ENCODE measurements around the gene KAZN. TPM values are rescaled to one million over a fixed set of nuclear protein-coding genes. Genes with fewer than 3 reads are reported as not detected.

The KAZN gene
- total RNA-seq, 1 donor from 2014 or later: 21.2 TPM

DNA sequence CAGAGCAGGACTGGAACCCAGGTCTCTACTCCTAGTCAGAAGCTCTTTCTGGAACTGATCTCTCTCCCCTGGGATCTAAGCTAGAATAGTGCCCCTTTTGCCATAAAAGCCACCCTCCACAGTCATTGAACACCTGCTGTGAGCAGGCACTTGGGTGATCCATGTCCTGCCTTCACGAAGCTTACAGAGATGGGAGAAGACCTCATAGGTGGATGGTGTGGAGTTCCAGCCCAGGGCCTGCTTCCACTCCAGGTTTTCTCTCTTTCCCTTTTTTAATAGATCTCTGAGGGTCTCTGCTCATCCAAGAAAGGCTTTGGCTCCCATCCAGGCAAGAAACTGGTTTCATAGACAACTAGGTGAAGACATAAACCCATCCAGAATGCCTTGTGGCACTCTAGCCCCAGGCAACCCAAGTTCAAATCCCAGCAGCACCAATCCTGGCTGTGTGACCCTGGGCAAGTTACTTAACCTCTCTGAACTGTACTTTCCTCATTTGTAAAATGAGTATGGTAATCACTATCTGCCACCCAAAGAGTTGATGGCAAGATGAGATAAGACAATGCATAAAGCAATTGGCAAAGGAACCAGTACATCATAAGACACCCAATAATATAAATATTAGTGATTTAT lies 508.7 kb downstream of the KAZN start:
- DNase-seq (no peak), ATAC-seq (no peak)
- no peaks in the 10 kb centered on the region for H3K36me3 ChIP-seq
- H3K27ac ChIP-seq: no peak overlapping the region
- intact Hi-C loops (cut with DNase I): no loop called here
- H3K27me3 ChIP-seq (ENCODE audit: low read depth): no peaks in the 10 kb centered on the region
- TF ChIP-seq, protein P1, sequence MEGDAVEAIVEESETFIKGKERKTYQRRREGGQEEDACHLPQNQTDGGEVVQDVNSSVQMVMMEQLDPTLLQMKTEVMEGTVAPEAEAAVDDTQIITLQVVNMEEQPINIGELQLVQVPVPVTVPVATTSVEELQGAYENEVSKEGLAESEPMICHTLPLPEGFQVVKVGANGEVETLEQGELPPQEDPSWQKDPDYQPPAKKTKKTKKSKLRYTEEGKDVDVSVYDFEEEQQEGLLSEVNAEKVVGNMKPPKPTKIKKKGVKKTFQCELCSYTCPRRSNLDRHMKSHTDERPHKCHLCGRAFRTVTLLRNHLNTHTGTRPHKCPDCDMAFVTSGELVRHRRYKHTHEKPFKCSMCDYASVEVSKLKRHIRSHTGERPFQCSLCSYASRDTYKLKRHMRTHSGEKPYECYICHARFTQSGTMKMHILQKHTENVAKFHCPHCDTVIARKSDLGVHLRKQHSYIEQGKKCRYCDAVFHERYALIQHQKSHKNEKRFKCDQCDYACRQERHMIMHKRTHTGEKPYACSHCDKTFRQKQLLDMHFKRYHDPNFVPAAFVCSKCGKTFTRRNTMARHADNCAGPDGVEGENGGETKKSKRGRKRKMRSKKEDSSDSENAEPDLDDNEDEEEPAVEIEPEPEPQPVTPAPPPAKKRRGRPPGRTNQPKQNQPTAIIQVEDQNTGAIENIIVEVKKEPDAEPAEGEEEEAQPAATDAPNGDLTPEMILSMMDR (IDR thresholded peaks at IDR 0.05): no peak
- H3K4me1 ChIP-seq: no peaks in the 10 kb centered on the region
- H3K9me3 ChIP-seq: no peaks in the 10 kb centered on the region
- no peak overlapping the region for H3K4me3 ChIP-seq

DNA sequence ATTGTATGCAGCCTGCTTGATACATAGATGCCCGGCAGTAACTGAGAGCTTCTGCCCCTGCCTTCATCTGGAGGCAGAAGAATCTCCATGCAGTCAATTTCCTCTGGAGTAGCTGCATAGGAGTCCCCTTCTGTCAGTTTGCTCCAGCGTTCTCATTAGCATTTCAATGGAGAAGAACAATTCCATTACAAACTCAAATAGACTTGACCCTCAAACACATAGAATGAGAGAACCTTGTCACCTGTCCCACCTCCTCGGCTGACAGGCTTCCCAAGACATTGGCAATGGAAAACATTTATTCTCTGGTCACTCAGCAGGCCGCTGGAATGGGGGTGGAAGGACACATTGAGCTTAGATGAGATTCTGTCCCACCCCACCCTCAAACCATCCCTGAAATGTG lies 509.4 kb downstream of the KAZN start:
- no peak for DNase-seq
- H3K4me1 ChIP-seq: no peaks in the 10 kb centered on the region
- H3K9me3 ChIP-seq: no peaks in the 10 kb centered on the region
- intact Hi-C loops (cut with DNase I): no loop called here
- no peaks in the 10 kb centered on the region for H3K36me3 ChIP-seq
- no peak overlapping the region for H3K4me3 ChIP-seq
- ATAC-seq: no peak
- no peak overlapping the region for H3K27ac ChIP-seq
- no peaks in the 10 kb centered on the region for H3K27me3 ChIP-seq (ENCODE audit: low read depth)
- TF ChIP-seq, protein P1 (IDR thresholded peaks at IDR 0.05): no peak

DNA sequence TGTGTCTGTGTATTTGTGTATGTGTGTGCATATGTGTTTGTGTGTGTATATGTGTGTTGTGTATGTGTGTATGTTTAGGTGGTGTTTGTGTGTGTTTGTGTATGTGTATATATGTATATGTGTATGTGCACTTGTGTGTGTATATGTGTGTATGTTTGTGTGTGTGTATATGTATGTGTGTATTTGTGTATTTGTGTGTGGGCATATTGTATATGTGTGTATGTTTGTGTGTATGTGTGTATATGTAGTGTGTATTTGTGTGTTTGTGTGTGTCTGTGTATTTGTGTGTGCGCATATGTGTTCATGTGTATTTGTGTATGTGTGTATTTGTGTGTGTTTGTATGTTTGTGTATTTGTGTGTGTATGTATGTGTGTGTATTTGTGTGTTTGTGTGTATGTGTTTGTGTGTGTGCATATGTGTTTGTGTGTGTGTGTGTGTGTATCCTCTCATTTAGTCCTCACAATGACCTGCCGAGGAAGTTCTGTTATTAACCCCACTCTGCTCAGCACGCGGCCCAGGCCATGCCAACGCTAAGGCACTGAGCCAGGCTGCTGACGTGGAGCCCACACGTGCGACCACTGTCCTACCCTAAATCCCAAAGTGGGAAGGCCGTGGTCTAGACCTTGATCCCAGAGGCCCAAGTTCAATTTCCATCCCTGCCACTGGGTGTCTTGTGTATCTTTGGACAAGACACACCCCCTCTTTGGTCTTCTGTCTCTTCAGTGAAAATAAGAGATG lies 511.8 kb downstream of the KAZN start:
- Histone ChIP-seq H3K4me1 (no peaks in the 10 kb centered on the region), H3K9me3 (no peaks in the 10 kb centered on the region), H3K27ac (no peak overlapping the region), H3K36me3 (peaks cover 8% of the 10 kb centered on the region), H3K27me3 (ENCODE audit: low read depth) (no peaks in the 10 kb centered on the region), H3K4me3 (no peak overlapping the region)
- ATAC-seq: no peak
- TF ChIP-seq, protein P1 (IDR thresholded peaks at IDR 0.05): no peak
- DNase-seq: no peak
- intact Hi-C loops (cut with DNase I): no loop called here

DNA sequence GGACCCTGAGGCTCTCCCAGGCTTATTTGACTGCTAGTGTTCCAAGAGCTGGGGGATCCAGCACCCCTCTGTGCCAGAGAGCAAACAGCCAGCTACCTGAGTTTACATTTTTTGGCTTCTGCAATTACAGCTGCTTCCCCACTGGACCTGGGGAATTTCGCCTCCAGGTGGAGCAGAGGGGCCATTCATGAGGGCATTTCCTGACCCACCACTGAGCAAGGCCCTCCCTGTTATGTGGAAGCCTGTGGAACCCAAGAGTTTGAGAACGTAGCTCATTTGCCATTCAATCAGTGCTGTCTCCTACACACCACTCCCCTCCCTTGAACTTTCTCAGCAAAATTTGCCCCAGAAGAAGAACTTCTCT lies 512.4 kb downstream of the KAZN start:
- DNase-seq (no peak), ATAC-seq (no peak)
- Histone ChIP-seq H3K9me3 (no peaks in the 10 kb centered on the region), H3K4me3 (no peak overlapping the region), H3K36me3 (peaks cover 8% of the 10 kb centered on the region), H3K27ac (no peak overlapping the region), H3K27me3 (ENCODE audit: low read depth) (no peaks in the 10 kb centered on the region), H3K4me1 (no peaks in the 10 kb centered on the region)
- intact Hi-C loops (cut with DNase I): no loop called here
- TF ChIP-seq, protein P1 (IDR thresholded peaks at IDR 0.05): no peak

DNA sequence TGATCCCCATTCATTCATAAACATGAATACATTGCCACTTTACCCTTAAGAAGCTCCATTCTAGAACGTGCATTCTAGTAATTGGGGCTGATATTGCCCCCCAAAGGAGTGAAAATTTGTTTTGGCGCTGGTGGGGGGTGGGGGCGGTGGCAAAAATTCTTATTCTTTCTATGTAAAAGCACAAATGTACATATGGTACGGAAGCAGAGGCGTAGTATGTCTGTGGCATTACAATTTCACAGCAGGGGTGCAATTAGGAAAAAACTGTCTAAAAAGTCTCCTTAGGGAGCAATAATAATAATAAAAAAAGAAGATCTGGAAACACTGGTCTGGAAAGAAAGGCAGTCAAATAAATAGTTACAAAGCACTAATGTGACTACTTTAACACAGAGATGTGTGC lies 514.7 kb downstream of the KAZN start:
- Histone ChIP-seq H3K4me3 (no peak overlapping the region), H3K36me3 (peaks cover 8% of the 10 kb centered on the region), H3K9me3 (no peaks in the 10 kb centered on the region), H3K4me1 (no peaks in the 10 kb centered on the region), H3K27me3 (ENCODE audit: low read depth) (no peaks in the 10 kb centered on the region), H3K27ac (no peak overlapping the region)
- DNase-seq: no peak
- TF ChIP-seq, protein P1 (IDR thresholded peaks at IDR 0.05): no peak
- intact Hi-C loops (cut with DNase I): no loop called here
- ATAC-seq: no peak
